GM19035 (cell line): ENCODE measurements around the gene RELCH.

ENCODE experiments used
- ATAC-seq: cut with Tn5 transposase; IDR thresholded peaks from one replicate; pipeline ENCODE4 v1.9.1; 2021; ENCODE audit not compliant: unreplicated experiment

Gene RELCH

GRCh38 chr18:62336618-62337017 lies 149.6 kb downstream of the RELCH start:
- no peak for ATAC-seq

GRCh38 chr18:62337336-62337735 lies 150.3 kb downstream of the RELCH start:
- ATAC-seq: no peak

GRCh38 chr18:62338446-62339105 lies 151.5 kb downstream of the RELCH start:
- ATAC-seq: no peak

- ATAC-seq: no peak
Measured at GRCh38 chr18:62339106-62339988, 152.3 kb downstream of the RELCH start.

GRCh38 chr18:62340996-62341395 lies 153.9 kb downstream of the RELCH start:
- ATAC-seq: no peak

GRCh38 chr18:62341473-62341872 lies 154.4 kb downstream of the RELCH start:
- no peak for ATAC-seq

GRCh38 chr18:62342884-62343283 lies 155.8 kb downstream of the RELCH start:
- ATAC-seq: no peak

- ATAC-seq: no peak
Measured at GRCh38 chr18:62343316-62343715, 156.3 kb downstream of the RELCH start.

GRCh38 chr18:62345909-62346308 lies 158.9 kb downstream of the RELCH start:
- ATAC-seq: no peak

GRCh38 chr18:62346333-62347088 lies 159.5 kb downstream of the RELCH start:
- ATAC-seq: no peak

GRCh38 chr18:62347089-62347506 lies 160.0 kb downstream of the RELCH start:
- ATAC-seq: no peak

GRCh38 chr18:62348474-62348873 lies 161.4 kb downstream of the RELCH start:
- ATAC-seq: no peak

- no peak for ATAC-seq
Measured at GRCh38 chr18:62353170-62353569, 166.1 kb downstream of the RELCH start.

GRCh38 chr18:62354151-62354550 lies 167.1 kb downstream of the RELCH start:
- ATAC-seq: no peak

GRCh38 chr18:62357079-62357719 lies 170.1 kb downstream of the RELCH start:
- no peak for ATAC-seq
